Activated T-cell treated with anti-CD3 and anti-CD28 coated beads, Interleukin-2, amount 50 U/mL, for 24 hours (primary cell): ENCODE results near the gene FAM89A.
"Not testable (repeated sequence)": the region's sequence is repeated elsewhere in the genome, so short reads cannot be mapped to it uniquely, and the experiment has no call there.

Experiments used
- DNase-seq: peaks from one replicate; pipeline ENCODE4 v3.0.0-alpha.2; 2020
- H3K27ac Mint-ChIP-seq: 2 replicates; pipeline ENCODE4 v1.8.0; 2020; ENCODE audit warnings: mild to moderate bottlenecking, mixed read lengths
- H3K27me3 Mint-ChIP-seq: 2 replicates; pipeline ENCODE4 v1.8.0; 2020; ENCODE audit warnings: mixed read lengths
- H3K36me3 Mint-ChIP-seq: 2 replicates; pipeline ENCODE4 v1.8.0; 2020; ENCODE audit warnings: low read depth, mixed read lengths
- H3K4me1 Mint-ChIP-seq: 2 replicates; pipeline ENCODE4 v1.8.0; 2020; ENCODE audit warnings: low read depth, mixed read lengths
- H3K4me3 Mint-ChIP-seq: 2 replicates; pipeline ENCODE4 v1.8.0; 2020; ENCODE audit warnings: mild to moderate bottlenecking, moderate library complexity, mixed read lengths
- H3K9me3 Mint-ChIP-seq: 2 replicates; pipeline ENCODE4 v1.8.0; 2020; ENCODE audit warnings: mixed read lengths

Gene FAM89A

GRCh38 chr1:231065510-231066241 lies 25.6 kb upstream of the FAM89A start:
- Mint-ChIP-seq H3K36me3 (no peaks in the 10 kb centered on the region), H3K4me1 (no peaks in the 10 kb centered on the region), H3K27ac (no peak overlapping the region), H3K4me3 (no peak overlapping the region), H3K27me3 (peaks cover 7% of the 10 kb centered on the region), H3K9me3 (no peaks in the 10 kb centered on the region)
- no peak for DNase-seq

DNA sequence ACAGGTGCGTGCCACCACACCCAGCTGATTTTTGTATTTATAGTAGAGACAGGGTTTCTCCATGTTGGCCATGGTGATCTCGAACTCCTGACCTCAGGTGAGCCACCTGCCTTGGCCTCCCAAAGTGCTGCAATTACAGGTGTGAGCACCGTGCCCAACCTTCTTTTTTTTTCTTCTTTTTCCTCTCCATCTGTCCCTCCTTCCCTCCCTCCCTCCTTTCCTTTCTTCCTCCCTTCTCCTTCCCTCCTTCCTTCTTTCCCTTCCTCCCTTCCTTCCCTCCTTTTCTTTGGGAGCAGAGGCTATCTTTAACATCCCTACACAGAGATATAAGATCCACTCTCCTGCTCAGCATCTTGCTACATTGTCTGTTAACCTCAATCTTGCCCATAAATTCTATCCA lies 24.4 kb upstream of the FAM89A start:
- H3K4me3 Mint-ChIP-seq, result no peak overlapping the region
- H3K9me3 Mint-ChIP-seq, result no peaks in the 10 kb centered on the region
- H3K27me3 Mint-ChIP-seq, result peaks cover 7% of the 10 kb centered on the region
- no peak overlapping the region for H3K27ac Mint-ChIP-seq
- no peak for DNase-seq
- no peaks in the 10 kb centered on the region for H3K36me3 Mint-ChIP-seq
- H3K4me1 Mint-ChIP-seq, result no peaks in the 10 kb centered on the region

GRCh38 chr1:231063331-231063730 lies 23.3 kb upstream of the FAM89A start:
- no peak overlapping the region for H3K27ac Mint-ChIP-seq

GRCh38 chr1:231062500-231063270 lies 22.6 kb upstream of the FAM89A start:
- no peaks in the 10 kb centered on the region for H3K4me1 Mint-ChIP-seq
- H3K36me3 Mint-ChIP-seq, result no peaks in the 10 kb centered on the region
- no peak for DNase-seq
- no peaks in the 10 kb centered on the region for H3K9me3 Mint-ChIP-seq
- H3K27ac Mint-ChIP-seq, result no peak overlapping the region
- H3K27me3 Mint-ChIP-seq, result peaks cover 4% of the 10 kb centered on the region
- H3K4me3 Mint-ChIP-seq, result no peak overlapping the region

More at GRCh38 chr1:231063331-231063730, 23.3 kb upstream of the FAM89A start:
- Mint-ChIP-seq H3K36me3 (no peaks in the 10 kb centered on the region), H3K9me3 (no peaks in the 10 kb centered on the region), H3K4me3 (no peak overlapping the region), H3K27me3 (peaks cover 7% of the 10 kb centered on the region), H3K4me1 (no peaks in the 10 kb centered on the region)
- no peak for DNase-seq

GRCh38 chr1:231059566-231060193 lies 19.6 kb upstream of the FAM89A start:
- no peaks in the 10 kb centered on the region for H3K36me3 Mint-ChIP-seq
- H3K4me3 Mint-ChIP-seq, result no peak overlapping the region
- H3K27ac Mint-ChIP-seq, result no peak overlapping the region
- H3K27me3 Mint-ChIP-seq, result peaks cover 3% of the 10 kb centered on the region
- no peaks in the 10 kb centered on the region for H3K9me3 Mint-ChIP-seq
- no peak for DNase-seq
- H3K4me1 Mint-ChIP-seq, result no peaks in the 10 kb centered on the region

GRCh38 chr1:231058416-231059109 lies 18.5 kb upstream of the FAM89A start:
- Mint-ChIP-seq H3K27ac (no peak overlapping the region), H3K27me3 (peaks cover 3% of the 10 kb centered on the region), H3K4me3 (no peak overlapping the region), H3K36me3 (no peaks in the 10 kb centered on the region), H3K4me1 (peaks cover 6% of the 10 kb centered on the region), H3K9me3 (no peaks in the 10 kb centered on the region)
- DNase-seq, result no peak

DNA sequence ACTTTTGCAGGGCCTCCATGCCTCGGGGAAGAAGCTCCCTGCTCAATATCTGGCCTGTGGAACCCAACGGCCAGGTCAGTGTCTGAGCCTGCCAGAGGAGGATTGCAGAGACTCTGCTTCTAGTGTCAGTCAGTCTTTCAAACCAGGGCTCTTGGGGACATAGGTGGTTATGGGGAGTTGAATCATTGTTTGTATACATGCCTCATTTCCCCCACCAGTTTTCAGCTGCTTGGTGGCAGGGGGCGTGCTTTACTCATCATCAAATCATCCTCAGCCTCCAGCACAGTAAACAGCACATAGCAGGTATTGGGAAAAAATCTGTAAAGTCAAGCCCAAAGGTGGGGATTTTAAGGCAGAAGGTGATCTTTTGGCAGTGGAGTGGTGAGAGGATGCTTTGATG lies 17.4 kb upstream of the FAM89A start:
- no peaks in the 10 kb centered on the region for H3K36me3 Mint-ChIP-seq
- no peak for DNase-seq
- H3K4me3 Mint-ChIP-seq, result no peak overlapping the region
- peaks cover 13% of the 10 kb centered on the region for H3K4me1 Mint-ChIP-seq
- H3K9me3 Mint-ChIP-seq, result no peaks in the 10 kb centered on the region
- H3K27me3 Mint-ChIP-seq, result peaks cover 1% of the 10 kb centered on the region
- H3K27ac Mint-ChIP-seq, result no peak overlapping the region

- no peak for DNase-seq
- no peaks in the 10 kb centered on the region for H3K27me3 Mint-ChIP-seq
- H3K27ac Mint-ChIP-seq, result no peak overlapping the region
- no peaks in the 10 kb centered on the region for H3K36me3 Mint-ChIP-seq
- H3K4me3 Mint-ChIP-seq, result no peak overlapping the region
- H3K4me1 Mint-ChIP-seq, result peaks cover 13% of the 10 kb centered on the region
- H3K9me3 Mint-ChIP-seq, result no peaks in the 10 kb centered on the region
Measured at GRCh38 chr1:231055271-231055670, 15.2 kb upstream of the FAM89A start.

- peaks cover 13% of the 10 kb centered on the region for H3K4me1 Mint-ChIP-seq
- DNase-seq, result no peak
- H3K4me3 Mint-ChIP-seq, result peak overlapping the region; percentile 30
- H3K9me3 Mint-ChIP-seq, result no peaks in the 10 kb centered on the region
- H3K27me3 Mint-ChIP-seq, result peaks cover 2% of the 10 kb centered on the region
- peak overlapping the region; percentile 27 for H3K27ac Mint-ChIP-seq
- H3K36me3 Mint-ChIP-seq, result no peaks in the 10 kb centered on the region
Measured at GRCh38 chr1:231053493-231054162, 13.6 kb upstream of the FAM89A start.

DNA sequence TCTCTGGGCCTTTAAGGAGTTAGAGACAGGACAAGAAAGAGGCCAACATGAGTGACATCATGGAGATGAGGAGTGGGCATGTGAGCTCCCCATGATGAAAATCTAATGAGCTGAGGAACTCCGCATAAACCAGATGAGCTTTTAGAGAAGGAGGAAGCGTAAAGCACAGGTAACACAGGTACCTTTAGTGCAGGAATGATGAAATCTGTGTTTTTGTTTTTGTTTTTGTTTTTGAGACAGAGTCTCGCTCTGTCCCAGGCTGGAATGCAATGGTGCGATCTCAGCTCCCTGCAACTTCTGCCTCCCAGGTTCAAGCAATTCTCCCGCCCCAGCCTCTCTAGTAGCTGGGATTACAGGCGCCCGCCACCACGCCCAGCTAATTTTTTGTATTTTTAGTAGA lies 12.7 kb upstream of the FAM89A start:
- Mint-ChIP-seq H3K27me3 (peaks cover 2% of the 10 kb centered on the region), H3K27ac (no peak overlapping the region), H3K36me3 (no peaks in the 10 kb centered on the region), H3K4me3 (no peak overlapping the region), H3K9me3 (no peaks in the 10 kb centered on the region), H3K4me1 (peaks cover 13% of the 10 kb centered on the region)
- DNase-seq, result no peak

- not testable (repeated sequence) for H3K4me3 Mint-ChIP-seq, DNase-seq, H3K27ac Mint-ChIP-seq, H3K36me3 Mint-ChIP-seq, H3K9me3 Mint-ChIP-seq, H3K27me3 Mint-ChIP-seq
- peaks cover 13% of the 10 kb centered on the region for H3K4me1 Mint-ChIP-seq
Measured at GRCh38 chr1:231050932-231051331, 10.9 kb upstream of the FAM89A start.

DNA sequence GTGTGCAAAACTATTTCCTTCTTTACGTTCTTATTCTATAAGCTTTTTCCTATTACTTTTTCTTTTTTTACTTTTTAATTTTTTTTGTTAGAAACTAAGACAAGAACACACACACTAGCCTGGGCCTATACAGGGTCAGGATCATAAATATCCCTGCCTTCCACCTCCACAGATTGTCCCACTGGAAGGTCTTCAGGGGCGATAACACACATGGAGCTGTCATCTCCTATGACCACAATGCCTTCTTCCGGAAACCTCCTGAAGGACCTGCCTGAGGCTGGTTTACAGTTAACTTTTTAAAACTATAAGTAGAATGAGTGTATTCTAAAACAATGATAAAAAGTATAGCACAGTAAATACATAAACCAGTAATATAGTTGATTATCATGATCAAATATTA lies 10.3 kb upstream of the FAM89A start:
- Mint-ChIP-seq H3K27me3 (peaks cover 2% of the 10 kb centered on the region), H3K36me3 (no peaks in the 10 kb centered on the region), H3K27ac (no peak overlapping the region), H3K4me3 (no peak overlapping the region), H3K4me1 (peaks cover 14% of the 10 kb centered on the region), H3K9me3 (no peaks in the 10 kb centered on the region)
- DNase-seq, result no peak

DNA sequence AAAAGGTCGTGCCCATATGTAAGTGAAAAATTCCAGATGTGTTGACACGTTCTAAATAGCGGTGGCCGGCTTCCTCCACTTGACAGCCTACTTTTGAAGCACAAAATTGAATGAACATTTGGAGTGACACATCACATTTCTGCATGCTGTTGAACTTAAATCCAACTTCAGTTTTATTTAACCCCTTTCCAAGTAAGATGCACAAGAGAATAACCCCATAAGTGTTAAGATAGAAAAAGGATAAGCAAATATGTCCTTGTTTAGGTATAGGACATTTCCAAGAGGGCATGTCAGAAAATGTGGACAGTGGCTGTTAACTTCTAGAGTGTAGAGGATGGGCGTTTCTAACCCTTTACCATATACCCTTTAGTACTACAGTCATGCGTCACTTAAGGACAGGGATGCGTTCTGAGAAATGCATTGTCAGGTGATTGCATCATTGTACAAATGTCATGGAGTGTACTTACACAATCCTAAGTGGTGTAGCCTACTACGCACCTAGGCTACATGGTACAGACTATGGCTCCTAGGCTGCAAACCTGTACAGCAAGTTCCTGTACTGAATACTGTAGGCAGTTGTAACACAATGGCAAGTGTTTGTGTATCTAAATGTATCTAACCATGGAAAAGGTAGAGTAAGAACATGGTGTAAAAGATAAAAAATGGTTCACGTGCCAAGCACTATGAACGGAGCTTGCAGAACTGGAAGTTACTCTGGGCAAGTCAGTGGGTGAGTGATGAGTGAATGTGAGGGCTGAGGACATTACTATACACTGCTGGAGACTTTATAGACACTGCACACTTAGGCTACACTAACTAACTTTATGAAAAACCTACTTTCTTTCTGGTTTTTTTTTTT lies 9.3 kb upstream of the FAM89A start:
- Mint-ChIP-seq H3K27me3 (peaks cover 2% of the 10 kb centered on the region), H3K36me3 (no peaks in the 10 kb centered on the region), H3K9me3 (peaks cover 3% of the 10 kb centered on the region), H3K4me1 (peaks cover 19% of the 10 kb centered on the region), H3K27ac (no peak overlapping the region), H3K4me3 (no peak overlapping the region)
- no peak for DNase-seq
